Esophagus squamous epithelium (tissue), 4 donors: ENCODE results near the gene C19orf67.

Experiments
- CTCF ChIP-seq, 6 experiments: fragments of 450-650 bp in 4 of 6; fragments of 200-600 bp in 2 of 6; sonication (generic) in 2 of 6; IDR thresholded peaks; one replicate each; pipeline ENCODE4 v1.5.1; 2016 to 2019; ENCODE audit warnings: antibody characterized with exemption in 6 of 6, mild to moderate bottlenecking in 4 of 6, moderate library complexity in 4 of 6
- POLR2A ChIP-seq, 4 donors: fragments of 450-650 bp; IDR thresholded peaks; one replicate each; pipeline ENCODE4 v1.6.1; 2017; ENCODE audit warnings: antibody characterized with exemption in 4 of 4, mild to moderate bottlenecking in 4 of 4, moderate library complexity in 3 of 4

- TF ChIP-seq CTCF (IDR thresholded peaks at IDR 0.05) (no peak), POLR2A (IDR thresholded peaks at IDR 0.05) (no peak)
Observed at GRCh38 chr19:14081797-14082674, 3.5 kb downstream of the C19orf67 start.
